GM23338 (cell line): ENCODE results near the gene GRXCR2. TPM values are rescaled to one million over a fixed set of nuclear protein-coding genes. Genes with fewer than 3 reads are reported as not detected.

Experiments used
- ATAC-seq: fragments of 200-7000 bp; cut with Tn5 transposase; 3 replicates; pipeline ENCODE4 v1.9.1; 2020
- DNase-seq: peaks from one replicate; pipeline ENCODE4 v3.0.0-alpha.2; 2015; ENCODE audit warnings: low spot score
- H2AFZ ChIP-seq: fragments of 200-600 bp; sonication (generic); 2 replicates; pipeline ENCODE4 v1.8.0; 2016; ENCODE audit warnings: antibody characterized with exemption, mild to moderate bottlenecking, moderate library complexity
- H3F3A ChIP-seq: fragments of 200-600 bp; sonication (generic); replicated peaks from 2 replicates; pipeline ENCODE4 v1.8.0; 2017; ENCODE audit warnings: antibody characterized with exemption, mixed run types, low read depth
- H3K27ac ChIP-seq: fragments of 200-600 bp; sonication (generic); 2 replicates; pipeline ENCODE4 v1.6.1; 2016; ENCODE audit warnings: low read depth
- H3K27me3 ChIP-seq: fragments of 200-600 bp; sonication (generic); 2 replicates; pipeline ENCODE4 v1.8.0; 2016; ENCODE audit warnings: mild to moderate bottlenecking, mixed run types, moderate library complexity; ENCODE audit not compliant: insufficient read depth
- H3K36me3 ChIP-seq: fragments of 200-600 bp; sonication (generic); 2 replicates; pipeline ENCODE4 v1.8.0; 2016; ENCODE audit warnings: mild to moderate bottlenecking; ENCODE audit not compliant: insufficient read depth
- H3K4me1 ChIP-seq: fragments of 200-600 bp; sonication (generic); 2 replicates; pipeline ENCODE4 v1.8.0; 2016; ENCODE audit warnings: mild to moderate bottlenecking, moderate library complexity; ENCODE audit not compliant: insufficient read depth
- H3K4me2 ChIP-seq: fragments of 200-600 bp; sonication (generic); 2 replicates; pipeline ENCODE4 v1.7.1; 2017; ENCODE audit warnings: mixed run types
- H3K4me3 ChIP-seq: fragments of 200-600 bp; sonication (generic); 2 replicates; pipeline ENCODE4 v1.6.1; 2016; ENCODE audit warnings: mixed run types
- H3K79me2 ChIP-seq: fragments of 200-600 bp; sonication (generic); replicated peaks from 2 replicates; pipeline ENCODE4 v1.8.0; 2017; ENCODE audit warnings: mild to moderate bottlenecking; ENCODE audit not compliant: insufficient read depth
- H3K9me2 ChIP-seq: fragments of 200-600 bp; sonication (generic); 2 replicates; pipeline ENCODE4 v1.8.0; 2017; ENCODE audit not compliant: insufficient read depth
- H4K20me1 ChIP-seq: fragments of 200-600 bp; sonication (generic); replicated peaks from 2 replicates; pipeline ENCODE4 v1.8.0; 2017; ENCODE audit warnings: mild to moderate bottlenecking; ENCODE audit not compliant: insufficient read depth
- H3K27ac Mint-ChIP-seq: 2 replicates; pipeline ENCODE4 v1.8.0; 2020; ENCODE audit warnings: inconsistent platforms, mild to moderate bottlenecking, moderate library complexity, mixed read lengths
- H3K27me3 Mint-ChIP-seq: 3 replicates; pipeline ENCODE4 v1.8.0; 2022; ENCODE audit warnings: low read depth, mild to moderate bottlenecking, moderate library complexity, mixed read lengths, inconsistent platforms; ENCODE audit not compliant: insufficient read depth, poor library complexity
- H3K36me3 Mint-ChIP-seq: 3 replicates; pipeline ENCODE4 v1.8.0; 2021; ENCODE audit warnings: low read depth, mild to moderate bottlenecking, inconsistent platforms, moderate library complexity, mixed read lengths
- H3K4me1 Mint-ChIP-seq: 3 replicates; pipeline ENCODE4 v1.8.0; 2020; ENCODE audit warnings: mild to moderate bottlenecking, inconsistent platforms, mixed read lengths
- H3K4me3 Mint-ChIP-seq: 3 replicates; pipeline ENCODE4 v1.8.0; 2021; ENCODE audit warnings: moderate library complexity, mild to moderate bottlenecking, inconsistent platforms, mixed read lengths
- H3K9me3 Mint-ChIP-seq: 3 replicates; pipeline ENCODE4 v1.8.0; 2020; ENCODE audit warnings: moderate library complexity, mild to moderate bottlenecking, inconsistent platforms, mixed read lengths
- CREB1 ChIP-seq: fragments of 250-450 bp; sonication (Bioruptor Pico); IDR thresholded peaks from 2 replicates; pipeline ENCODE4 v1.5.0; 2020; ENCODE audit warnings: low read depth, mild to moderate bottlenecking, moderate library complexity
- CTCF ChIP-seq, 2 experiments: fragments of 200-600 bp in 1 of 2; sonication (generic) in 1 of 2; conservative IDR thresholded peaks; 2 replicates each; pipeline versions ENCODE4 v1.5.1 to v1.6.1; 2016 to 2017; ENCODE audit warnings: antibody characterized with exemption in 2 of 2, low read depth in 2 of 2, mild to moderate bottlenecking in 2 of 2, moderate library complexity in 1 of 2
- ETS1 ChIP-seq: IDR thresholded peaks from 2 replicates; pipeline ENCODE4 v1.6.1; 2016; ENCODE audit warnings: antibody characterized with exemption
- EZH2 ChIP-seq: fragments of 200-600 bp; sonication (generic); IDR thresholded peaks from one replicate; pipeline ENCODE4 v1.8.0; 2017; ENCODE audit warnings: antibody characterized with exemption, mild to moderate bottlenecking, low read depth; ENCODE audit not compliant: unreplicated experiment
- EZH2phosphoT487 ChIP-seq: fragments of 200-600 bp; sonication (generic); IDR thresholded peaks from one replicate; pipeline ENCODE4 v1.8.1; 2018; ENCODE audit warnings: antibody characterized with exemption; ENCODE audit not compliant: unreplicated experiment
- NANOG ChIP-seq: IDR thresholded peaks from 2 replicates; pipeline ENCODE4 v1.6.1; 2016; ENCODE audit warnings: antibody characterized with exemption, borderline replicate concordance
- POLR2AphosphoS5 ChIP-seq: IDR thresholded peaks from 2 replicates; pipeline ENCODE4 v1.6.1; 2016; ENCODE audit warnings: antibody characterized with exemption, low read depth
- REST ChIP-seq: IDR thresholded peaks from one replicate; pipeline ENCODE4 v1.6.1; 2018; ENCODE audit warnings: antibody characterized with exemption; ENCODE audit not compliant: unreplicated experiment
- STAT1 ChIP-seq: IDR thresholded peaks from one replicate; pipeline ENCODE4 v1.6.1; 2016; ENCODE audit warnings: antibody characterized with exemption; ENCODE audit not compliant: unreplicated experiment
- ZNF331 ChIP-seq: fragments of 250-450 bp; sonication (Bioruptor Pico); IDR thresholded peaks from 2 replicates; pipeline ENCODE4 v1.5.0; 2020; ENCODE audit warnings: low read depth, mild to moderate bottlenecking, moderate library complexity
- polyA plus RNA-seq: library from polyadenylated mRNA; unstranded; fragments of >200 nt; fragmentation: Nextera tagmentation; extraction: Ambion mirVana; gene quantifications from 2 replicates; pipeline ENCODE4 v1.2.1, GENCODE V29; 2016
- total RNA-seq: library from RNA; depleted of rRNA; stranded (reverse); fragments of >200 nt; shearing (Covaris generic); gene quantifications from 2 replicates; pipeline ENCODE4 v1.2.3, GENCODE V29; 2014

GRXCR2 gene
- total and polyA plus RNA-seq, 2 experiments from 2014 or later = not detected

GRCh38 chr5:145912019-145912418, 39.2 kb upstream of the GRXCR2 start (continued):
- TF ChIP-seq EZH2phosphoT487 = no peak
- no peak for TF ChIP-seq EZH2
- no peak for TF ChIP-seq POLR2AphosphoS5
- TF ChIP-seq CREB1 (CRISPR knock-in tag) = no peak
- no peak for TF ChIP-seq NANOG
- TF ChIP-seq ETS1 = no peak

- Histone ChIP-seq H3K27ac (no peak overlapping the region), H3K36me3 (no peaks in the 10 kb centered on the region), H3K9me2 (peaks cover 5% of the 10 kb centered on the region; the same call in 1 of the 2 replicates), H3K79me2 (no peaks in the 10 kb centered on the region), H3K4me3 (no peak overlapping the region), H3K4me2 (no peak overlapping the region), H3K27me3 (no peaks in the 10 kb centered on the region), H3F3A (no peaks in the 10 kb centered on the region), H2AFZ (no peak overlapping the region), H3K4me1 (0 out of 2 replicates have a peak, but pooled peaks cover 5% of the 10 kb centered on the region), H4K20me1 (no peaks in the 10 kb centered on the region)
- no peak for DNase-seq
- no peaks in the 10 kb centered on the region for H3K9me3 Mint-ChIP-seq
- TF ChIP-seq EZH2 = no peak
- no peak for TF ChIP-seq ZNF331 (CRISPR knock-in tag)
- no peak for TF ChIP-seq CTCF (conservative IDR thresholded peaks at IDR 0.05; ENCODE audit: low read depth in 2 of 2)
- no peak for TF ChIP-seq POLR2AphosphoS5
- TF ChIP-seq REST = no peak
- TF ChIP-seq ETS1 = no peak
- TF ChIP-seq STAT1 = no peak
- TF ChIP-seq EZH2phosphoT487 = no peak
- no peak; the same call in 2 of the 3 replicates for ATAC-seq
- H3K27me3 Mint-ChIP-seq = peaks cover 4% of the 10 kb centered on the region
- peaks cover 7% of the 10 kb centered on the region for H3K4me1 Mint-ChIP-seq
- no peak overlapping the region for H3K27ac Mint-ChIP-seq
- no peak overlapping the region for H3K4me3 Mint-ChIP-seq
- no peaks in the 10 kb centered on the region for H3K36me3 Mint-ChIP-seq
These were observed 38.4 kb upstream of the GRXCR2 start for GRCh38 chr5:145911164-145911563.
